22Rv1 (cell line): ENCODE data around the gene NHLH1.
A peak's percentile ranks its signal among the peaks of the same experiment; 100 is the strongest.
"Not testable (repeated sequence)": the region's sequence is repeated elsewhere in the genome, so short reads cannot be mapped to it uniquely, and the experiment has no call there.

Experiments
- H3K27ac ChIP-seq: fragments of 450-650 bp; 2 replicates; pipeline ENCODE4 v1.5.1; 2017
- CTCF ChIP-seq: fragments of 450-650 bp; IDR thresholded peaks from 2 replicates; pipeline ENCODE4 v1.5.1; 2017; ENCODE audit warnings: mild to moderate bottlenecking
- ZFX ChIP-seq: fragments of 450-650 bp; IDR thresholded peaks from 2 replicates; pipeline ENCODE4 v1.6.1; 2017; ENCODE audit warnings: antibody characterized with exemption, borderline replicate concordance

NHLH1 gene

GRCh38 chr1:160371346-160371631, 4.4 kb downstream of the NHLH1 start:
- H3K27ac ChIP-seq = no peak overlapping the region
- TF ChIP-seq CTCF (no peak), ZFX (no peak)

- TF ChIP-seq CTCF (no peak), ZFX (no peak)
- H3K27ac ChIP-seq = no peak overlapping the region
These were observed 4.9 kb downstream of the NHLH1 start for GRCh38 chr1:160371756-160372155.

GRCh38 chr1:160373696-160374095, 6.8 kb downstream of the NHLH1 start:
- TF ChIP-seq CTCF (no peak), ZFX (no peak)
- no peak overlapping the region for H3K27ac ChIP-seq

- no peak overlapping the region for H3K27ac ChIP-seq
- TF ChIP-seq ZFX (no peak), CTCF (no peak)
These were observed 7.6 kb downstream of the NHLH1 start for GRCh38 chr1:160374306-160375110.

GRCh38 chr1:160375788-160376524, 9.1 kb downstream of the NHLH1 start:
- no peak for TF ChIP-seq CTCF
- no peak for TF ChIP-seq ZFX
- H3K27ac ChIP-seq = no peak overlapping the region

- H3K27ac ChIP-seq = no peak overlapping the region
- TF ChIP-seq CTCF (peak; percentile 99), ZFX (no peak)
These were observed 9.8 kb downstream of the NHLH1 start for GRCh38 chr1:160376525-160377131.

- TF ChIP-seq ZFX (no peak), CTCF (no peak)
- H3K27ac ChIP-seq = no peak overlapping the region
These were observed 10.8 kb downstream of the NHLH1 start for GRCh38 chr1:160377585-160378206.

GRCh38 chr1:160384812-160385211, 17.9 kb downstream of the NHLH1 start:
- not testable (repeated sequence) for H3K27ac ChIP-seq

GRCh38 chr1:160388406-160388805, 21.5 kb downstream of the NHLH1 start:
- not testable (repeated sequence) for H3K27ac ChIP-seq
